ENCODE results near the gene PHYKPL. TPM values are rescaled to one million over a fixed set of nuclear protein-coding genes. Genes with fewer than 3 reads are reported as not detected.
A peak's percentile ranks its signal among the peaks of the same experiment; 100 is the strongest.

Gene PHYKPL
- total and polyA plus RNA-seq, 7 donors = 26.0 to 121 (median 47.6) TPM

- H3K27ac ChIP-seq = no peak overlapping the region
- 88 to 91% methylated on average over 3 of the region's 3 CpGs for WGBS, 2 donors
- no peak for DNase-seq
- H3K4me3 ChIP-seq = no peak overlapping the region
- intact Hi-C loops (cut with DNase I) = no loop called here
- H3K36me3 ChIP-seq = peaks cover 0 to 61% (median 11%) of the 10 kb centered on the region in 4 donors
- TF ChIP-seq POLR2A (IDR thresholded peaks at IDR 0.05) = no peak
- no peak for TF ChIP-seq POLR2AphosphoS5 (IDR thresholded peaks at IDR 0.05)
- TF ChIP-seq CTCF (IDR thresholded peaks at IDR 0.05) = no peak
- no peak for TF ChIP-seq EP300 (IDR thresholded peaks at IDR 0.05)
- peaks cover 0 to 26% (median 25%) of the 10 kb centered on the region in 4 donors for H3K4me1 ChIP-seq
- no peaks in the 10 kb centered on the region for H3K9me3 ChIP-seq
- no peaks in the 10 kb centered on the region for H3K27me3 ChIP-seq
Observed at GRCh38 chr5:178227929-178228328, 4.7 kb downstream of the PHYKPL start.

DNA sequence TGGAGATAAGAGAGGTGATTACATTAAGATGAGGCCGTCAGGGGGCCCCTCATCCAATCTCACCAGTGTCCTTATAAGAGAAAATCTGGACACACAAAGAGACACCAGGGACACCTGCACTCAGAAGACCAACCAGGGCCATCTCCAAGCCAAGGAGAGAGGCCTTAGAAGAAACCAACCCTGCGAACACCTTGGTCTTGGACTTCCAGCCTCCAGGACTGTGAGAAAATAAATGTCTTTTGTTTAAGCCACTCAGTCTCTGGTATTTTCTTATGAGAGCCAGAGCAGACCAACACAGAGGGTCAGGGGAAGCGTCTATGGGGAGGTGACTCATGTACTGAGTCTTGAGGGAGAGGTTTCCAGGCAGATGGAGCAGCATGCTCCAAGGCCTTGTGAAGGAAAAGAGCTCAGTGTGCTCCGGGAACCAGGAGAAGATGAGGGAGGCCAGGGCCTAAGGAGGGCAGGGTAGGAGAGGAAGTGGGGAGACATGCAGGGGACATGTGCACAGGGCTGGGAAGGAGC, 5.4 kb downstream of the PHYKPL start:
- Histone ChIP-seq H3K4me3 (no peak overlapping the region), H3K36me3 (peaks cover 0 to 66% (median 12%) of the 10 kb centered on the region in 4 donors), H3K9me3 (no peaks in the 10 kb centered on the region), H3K27ac (no peak overlapping the region), H3K27me3 (no peaks in the 10 kb centered on the region), H3K4me1 (peaks cover 0 to 23% (median 22%) of the 10 kb centered on the region in 4 donors)
- intact Hi-C loops (cut with DNase I) = no loop called here
- TF ChIP-seq POLR2A (IDR thresholded peaks at IDR 0.05) (no peak), CTCF (IDR thresholded peaks at IDR 0.05) (no peak), POLR2AphosphoS5 (IDR thresholded peaks at IDR 0.05) (no peak), EP300 (IDR thresholded peaks at IDR 0.05) (no peak)
- WGBS, 2 donors = 87 to 89% methylated on average over 4 of the region's 4 CpGs
- DNase-seq = no peak

- Histone ChIP-seq H3K36me3 (peaks cover 0 to 79% (median 12%) of the 10 kb centered on the region in 4 donors), H3K27me3 (no peaks in the 10 kb centered on the region), H3K27ac (no peak overlapping the region), H3K4me1 (peaks cover 0 to 7% (median 5%) of the 10 kb centered on the region in 4 donors), H3K4me3 (no peak overlapping the region), H3K9me3 (no peaks in the 10 kb centered on the region)
- intact Hi-C loops (cut with DNase I) = no loop called here
- no peak for DNase-seq
- TF ChIP-seq POLR2A (IDR thresholded peaks at IDR 0.05) = no peak
- TF ChIP-seq CTCF (IDR thresholded peaks at IDR 0.05) = no peak
- TF ChIP-seq POLR2AphosphoS5 (IDR thresholded peaks at IDR 0.05) = no peak
- 95 to 97% methylated on average over 6 of the region's 6 CpGs for WGBS, 2 donors
Observed at GRCh38 chr5:178225174-178225573, 7.4 kb downstream of the PHYKPL start.

- intact Hi-C loops (cut with DNase I) = no loop called here
Observed at GRCh38 chr5:178224403-178224802, 8.2 kb downstream of the PHYKPL start.

DNA sequence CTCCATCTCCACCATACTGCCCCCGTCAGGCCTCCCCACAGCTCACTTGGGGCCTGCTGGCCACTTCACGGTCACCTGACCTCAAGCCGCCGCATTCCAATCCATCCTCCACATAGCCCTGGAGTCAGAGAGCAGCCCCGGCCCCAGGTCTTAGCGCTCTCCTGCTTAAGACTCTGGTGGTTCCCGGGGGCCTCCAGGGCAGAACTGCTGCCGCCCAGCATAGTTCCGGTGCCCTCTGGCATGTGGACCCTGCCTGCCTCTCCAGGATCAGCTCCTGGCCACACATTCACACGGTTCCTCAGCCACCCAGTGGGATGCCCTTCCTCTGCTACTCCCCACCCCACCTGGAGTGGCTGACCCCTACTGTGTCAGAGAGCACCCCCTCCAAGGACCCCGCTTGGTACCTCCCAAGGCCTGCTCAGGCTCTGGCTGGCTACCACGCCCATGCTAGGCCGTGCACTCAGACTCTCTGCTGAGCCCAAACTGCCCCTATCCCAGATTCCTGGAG, 8.7 kb downstream of the PHYKPL start:
- WGBS, 2 donors = 82 to 86% methylated on average over 13 of the region's 13 CpGs

More at GRCh38 chr5:178224403-178224802, 8.2 kb downstream of the PHYKPL start:
- H3K27me3 ChIP-seq = no peaks in the 10 kb centered on the region
- DNase-seq = no peak
- H3K4me1 ChIP-seq = no peaks in the 10 kb centered on the region
- TF ChIP-seq POLR2A (IDR thresholded peaks at IDR 0.05) (no peak), EP300 (IDR thresholded peaks at IDR 0.05) (no peak), POLR2AphosphoS5 (IDR thresholded peaks at IDR 0.05) (no peak)
- H3K36me3 ChIP-seq = peaks cover 0 to 78% (median 15%) of the 10 kb centered on the region in 4 donors
- no peak overlapping the region for H3K4me3 ChIP-seq
- no peaks in the 10 kb centered on the region for H3K9me3 ChIP-seq
- 95 to 96% methylated on average over 17 of the region's 17 CpGs for WGBS, 2 donors
- H3K27ac ChIP-seq = no peak overlapping the region

More for the DNA sequence above, 8.7 kb downstream of the PHYKPL start:
- intact Hi-C loops (cut with DNase I) = no loop called here
- Histone ChIP-seq H3K4me3 (no peak overlapping the region), H3K27me3 (no peaks in the 10 kb centered on the region), H3K4me1 (no peaks in the 10 kb centered on the region), H3K27ac (no peak overlapping the region), H3K9me3 (no peaks in the 10 kb centered on the region), H3K36me3 (peaks cover 0 to 78% (median 15%) of the 10 kb centered on the region in 4 donors)
- DNase-seq = no peak
- TF ChIP-seq POLR2AphosphoS5 (IDR thresholded peaks at IDR 0.05) (peak in 1 of 4 donors; percentile 4), POLR2A (IDR thresholded peaks at IDR 0.05) (no peak)
